Peyer's patch (tissue), 4 donors: ENCODE measurements around the gene STEAP3. TPM values are rescaled to one million over a fixed set of nuclear protein-coding genes. Genes with fewer than 3 reads are reported as not detected.
A peak's percentile ranks its signal among the peaks of the same experiment; 100 is the strongest.

ENCODE experiments used
- DNase-seq, 3 donors: peaks; one replicate each; pipeline ENCODE4 v3.0.0-alpha.2; 2017 to 2019
- H3K27ac ChIP-seq, 4 donors: fragments of 200-600 bp; sonication (generic); one replicate each; pipeline ENCODE4 v1.5.1; 2016 to 2019
- H3K27me3 ChIP-seq, 2 donors: fragments of 200-600 bp; sonication (generic); one replicate each; pipeline ENCODE4 v1.5.1; 2019
- H3K36me3 ChIP-seq, 3 donors: fragments of 200-600 bp; sonication (generic); one replicate each; pipeline ENCODE4 v1.5.1; 2016 to 2019
- H3K4me1 ChIP-seq, 4 donors: fragments of 200-600 bp; sonication (generic); one replicate each; pipeline ENCODE4 v1.5.1; 2016 to 2019
- H3K4me3 ChIP-seq, 4 donors: fragments of 200-600 bp; sonication (generic); 1 replicate in 3 of 4; 2 replicates in 1 of 4; pipeline ENCODE4 v1.5.1; 2016 to 2019; ENCODE audit warnings: mild to moderate bottlenecking in 1 of 4
- H3K9me3 ChIP-seq, 4 donors: fragments of 200-600 bp; sonication (generic); one replicate each; pipeline ENCODE4 v1.5.1; 2016 to 2019; ENCODE audit warnings: mild to moderate bottlenecking in 1 of 4
- POLR2A ChIP-seq, 2 donors: fragments of 450-650 bp; IDR thresholded peaks; one replicate each; pipeline ENCODE4 v1.5.1; 2017; ENCODE audit warnings: antibody characterized with exemption in 2 of 2, mild to moderate bottlenecking in 2 of 2, moderate library complexity in 2 of 2
- total RNA-seq, 4 donors: library from RNA; depleted of rRNA; stranded (reverse); fragments of >200 nt; gene quantifications; one replicate each; pipeline ENCODE4 v1.1.0, GENCODE V29; 2016
- TF ChIP-seq, protein P1 (sequence below), 6 experiments: fragments of 450-650 bp in 4 of 6; fragments of 200-600 bp in 2 of 6; sonication (generic) in 1 of 6; IDR thresholded peaks; one replicate each; pipeline ENCODE4 v1.5.1; 2017 to 2019; ENCODE audit warnings: antibody characterized with exemption in 6 of 6, mild to moderate bottlenecking in 3 of 6, moderate library complexity in 1 of 6

Gene STEAP3
- total RNA-seq, 4 donors from 2014 or later, result 13.2 to 31.2 (median 20.5) TPM

DNA sequence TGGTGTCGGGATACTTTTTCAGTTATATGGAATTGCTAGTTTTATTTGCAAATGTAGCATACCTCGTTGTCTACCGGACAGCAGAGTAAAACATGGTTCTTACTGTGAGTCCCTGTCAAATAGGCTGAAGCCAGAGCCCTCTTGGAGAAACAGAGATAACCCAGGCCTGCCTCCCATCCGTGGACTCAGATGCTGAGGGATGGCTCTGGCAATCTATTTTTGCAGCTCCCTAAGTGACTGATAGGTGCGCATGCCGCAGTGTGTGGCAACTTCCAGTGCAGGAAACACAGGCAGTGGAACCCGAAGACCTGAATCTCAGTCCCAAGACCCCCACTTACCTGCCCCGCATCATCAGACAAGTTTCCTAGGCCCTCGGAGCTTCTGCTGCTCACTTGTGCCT lies 33.6 kb downstream of the STEAP3 start:
- DNase-seq, result no peak
- TF ChIP-seq, protein P1, sequence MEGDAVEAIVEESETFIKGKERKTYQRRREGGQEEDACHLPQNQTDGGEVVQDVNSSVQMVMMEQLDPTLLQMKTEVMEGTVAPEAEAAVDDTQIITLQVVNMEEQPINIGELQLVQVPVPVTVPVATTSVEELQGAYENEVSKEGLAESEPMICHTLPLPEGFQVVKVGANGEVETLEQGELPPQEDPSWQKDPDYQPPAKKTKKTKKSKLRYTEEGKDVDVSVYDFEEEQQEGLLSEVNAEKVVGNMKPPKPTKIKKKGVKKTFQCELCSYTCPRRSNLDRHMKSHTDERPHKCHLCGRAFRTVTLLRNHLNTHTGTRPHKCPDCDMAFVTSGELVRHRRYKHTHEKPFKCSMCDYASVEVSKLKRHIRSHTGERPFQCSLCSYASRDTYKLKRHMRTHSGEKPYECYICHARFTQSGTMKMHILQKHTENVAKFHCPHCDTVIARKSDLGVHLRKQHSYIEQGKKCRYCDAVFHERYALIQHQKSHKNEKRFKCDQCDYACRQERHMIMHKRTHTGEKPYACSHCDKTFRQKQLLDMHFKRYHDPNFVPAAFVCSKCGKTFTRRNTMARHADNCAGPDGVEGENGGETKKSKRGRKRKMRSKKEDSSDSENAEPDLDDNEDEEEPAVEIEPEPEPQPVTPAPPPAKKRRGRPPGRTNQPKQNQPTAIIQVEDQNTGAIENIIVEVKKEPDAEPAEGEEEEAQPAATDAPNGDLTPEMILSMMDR (IDR thresholded peaks at IDR 0.05), result no peak
- no peak for TF ChIP-seq POLR2A (IDR thresholded peaks at IDR 0.05)
- H3K27me3 ChIP-seq, result no peaks in the 10 kb centered on the region
- H3K36me3 ChIP-seq, result no peaks in the 10 kb centered on the region
- no peaks in the 10 kb centered on the region for H3K9me3 ChIP-seq
- no peaks in the 10 kb centered on the region for H3K4me1 ChIP-seq
- no peak overlapping the region for H3K4me3 ChIP-seq
- H3K27ac ChIP-seq, result no peak overlapping the region

DNA sequence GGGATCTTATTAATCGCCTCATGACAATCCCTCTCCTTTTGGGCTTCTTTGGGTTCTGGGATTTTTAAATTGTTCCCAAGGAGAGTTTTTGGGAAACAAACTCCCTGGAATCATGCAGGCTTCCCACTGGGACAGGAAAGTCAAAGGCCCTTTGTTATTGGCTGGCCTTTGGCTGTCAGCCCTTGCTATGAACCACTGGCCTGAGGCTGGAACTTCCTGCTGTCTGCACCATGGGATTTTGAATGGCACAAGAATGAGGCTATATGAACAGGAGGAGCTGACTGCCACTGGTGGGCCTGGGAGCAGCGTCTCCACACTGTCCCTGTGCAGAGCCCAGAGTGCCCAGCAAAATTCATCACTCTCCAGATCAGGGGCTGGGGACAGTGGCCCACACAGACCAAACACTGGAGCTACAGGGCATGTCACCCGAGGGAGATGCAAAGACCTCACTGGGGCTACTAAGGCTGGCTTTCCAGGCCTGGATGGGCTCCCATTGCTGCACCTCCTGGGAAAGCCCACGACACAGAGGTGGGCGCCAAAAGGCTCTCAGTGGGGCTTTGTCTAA lies 35.7 kb downstream of the STEAP3 start:
- no peaks in the 10 kb centered on the region for H3K9me3 ChIP-seq
- TF ChIP-seq, protein P1 (IDR thresholded peaks at IDR 0.05), result no peak
- TF ChIP-seq POLR2A (IDR thresholded peaks at IDR 0.05), result no peak
- peak in 1 of 3 donors; percentile 32 for DNase-seq
- no peak overlapping the region for H3K4me3 ChIP-seq
- no peaks in the 10 kb centered on the region for H3K36me3 ChIP-seq
- no peaks in the 10 kb centered on the region for H3K27me3 ChIP-seq
- H3K4me1 ChIP-seq, result no peaks in the 10 kb centered on the region
- H3K27ac ChIP-seq, result no peak overlapping the region

DNA sequence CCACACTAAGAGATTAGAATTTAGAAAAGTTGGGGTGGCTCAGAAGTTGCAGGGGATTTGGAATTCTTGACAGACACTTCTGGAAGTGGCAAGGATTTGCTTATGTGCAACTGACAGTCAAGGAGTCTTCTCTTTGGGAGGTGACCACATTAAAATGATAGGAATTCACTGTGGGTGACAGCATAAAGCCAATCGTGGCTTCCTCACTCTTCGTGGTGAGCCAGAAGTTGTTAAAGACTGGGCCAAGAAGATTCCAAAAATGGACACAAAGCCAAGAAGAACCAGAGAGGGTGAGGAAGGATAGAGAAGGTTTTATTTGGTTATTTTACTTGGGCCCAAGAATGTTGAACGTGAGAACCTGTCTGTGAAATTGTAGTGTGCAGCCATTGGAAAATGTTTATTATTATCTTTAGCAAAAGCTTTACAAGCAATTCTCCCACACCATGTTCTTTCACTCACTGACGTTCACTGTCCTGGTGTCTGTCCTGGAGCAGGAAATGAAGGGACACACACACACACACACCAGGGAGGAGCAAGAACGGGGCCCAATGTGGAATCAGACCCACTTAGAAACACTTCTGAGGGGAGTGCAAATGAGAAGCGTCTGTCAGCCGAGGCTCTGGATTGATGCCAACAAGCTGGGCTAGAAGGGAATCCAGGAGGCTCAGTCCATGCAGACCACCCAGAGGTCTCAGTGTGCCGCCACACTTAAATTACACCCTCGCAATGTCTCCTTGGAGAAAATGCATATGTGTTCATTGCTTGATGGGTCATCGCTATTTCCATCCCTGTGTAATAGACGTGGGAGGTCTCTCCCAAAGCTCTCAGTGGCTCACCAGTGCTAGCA lies 37.2 kb downstream of the STEAP3 start:
- Histone ChIP-seq H3K9me3 (no peaks in the 10 kb centered on the region), H3K27me3 (no peaks in the 10 kb centered on the region), H3K4me1 (no peaks in the 10 kb centered on the region), H3K36me3 (no peaks in the 10 kb centered on the region), H3K4me3 (no peak overlapping the region), H3K27ac (no peak overlapping the region)
- DNase-seq, result peak in 1 of 3 donors; percentile 28
- TF ChIP-seq POLR2A (IDR thresholded peaks at IDR 0.05), result no peak
- TF ChIP-seq, protein P1 (IDR thresholded peaks at IDR 0.05), result no peak

DNA sequence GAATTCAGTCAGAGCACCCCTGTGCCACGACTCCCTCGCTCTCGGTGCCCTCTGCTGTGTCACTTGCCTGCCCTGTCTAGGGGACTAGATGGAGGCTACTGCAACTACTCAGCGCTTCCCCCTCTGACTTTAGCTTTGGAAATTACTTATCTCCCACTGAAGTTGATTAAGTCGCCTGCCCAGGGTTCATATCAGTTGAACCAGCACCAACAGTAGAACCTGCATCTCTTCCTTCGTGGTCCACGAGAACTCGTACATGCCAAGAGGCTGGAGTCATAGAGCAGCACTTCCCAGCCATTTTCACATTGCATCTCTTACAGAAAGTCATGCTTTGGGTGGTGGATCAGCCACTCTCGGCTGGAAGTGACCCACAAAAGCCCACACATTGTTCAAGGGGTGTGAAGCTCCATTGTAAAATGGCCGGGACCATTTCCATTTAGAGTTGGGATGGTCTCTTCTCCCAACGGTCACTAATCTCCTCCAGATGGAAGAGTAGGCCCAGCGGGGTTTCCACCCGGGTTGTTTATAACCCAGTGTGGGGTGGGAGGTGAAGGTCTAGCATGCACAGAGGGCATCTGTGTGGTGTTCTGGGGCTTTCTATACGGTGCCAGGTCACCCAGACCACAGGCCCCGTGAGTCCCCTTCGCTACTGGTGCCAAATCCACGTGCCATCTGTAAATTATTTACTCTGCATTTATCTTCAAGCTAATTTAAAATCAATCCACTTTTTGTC lies 38.0 kb downstream of the STEAP3 start:
- TF ChIP-seq, protein P1 (IDR thresholded peaks at IDR 0.05), result no peak
- no peak for TF ChIP-seq POLR2A (IDR thresholded peaks at IDR 0.05)
- H3K9me3 ChIP-seq, result no peaks in the 10 kb centered on the region

DNA sequence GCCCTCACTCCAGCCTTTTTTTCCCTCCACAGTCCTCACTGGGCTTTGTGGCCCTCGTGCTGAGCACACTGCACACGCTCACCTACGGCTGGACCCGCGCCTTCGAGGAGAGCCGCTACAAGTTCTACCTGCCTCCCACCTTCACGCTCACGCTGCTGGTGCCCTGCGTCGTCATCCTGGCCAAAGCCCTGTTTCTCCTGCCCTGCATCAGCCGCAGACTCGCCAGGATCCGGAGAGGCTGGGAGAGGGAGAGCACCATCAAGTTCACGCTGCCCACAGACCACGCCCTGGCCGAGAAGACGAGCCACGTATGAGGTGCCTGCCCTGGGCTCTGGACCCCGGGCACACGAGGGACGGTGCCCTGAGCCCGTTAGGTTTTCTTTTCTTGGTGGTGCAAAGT lies 39.4 kb downstream of the STEAP3 start:
- DNase-seq, result peak in 1 of 3 donors; percentile 26

More for the DNA sequence above, 38.0 kb downstream of the STEAP3 start:
- Histone ChIP-seq H3K27me3 (no peaks in the 10 kb centered on the region), H3K27ac (no peak overlapping the region), H3K4me3 (no peak overlapping the region), H3K4me1 (no peaks in the 10 kb centered on the region), H3K36me3 (no peaks in the 10 kb centered on the region)
- DNase-seq, result peak in 1 of 3 donors; percentile 27

More for the DNA sequence above, 39.4 kb downstream of the STEAP3 start:
- no peaks in the 10 kb centered on the region for H3K4me1 ChIP-seq
- no peaks in the 10 kb centered on the region for H3K27me3 ChIP-seq
- no peaks in the 10 kb centered on the region for H3K36me3 ChIP-seq
- H3K27ac ChIP-seq, result no peak overlapping the region
- no peaks in the 10 kb centered on the region for H3K9me3 ChIP-seq
- no peak overlapping the region for H3K4me3 ChIP-seq
- TF ChIP-seq, protein P1 (IDR thresholded peaks at IDR 0.05), result no peak
- TF ChIP-seq POLR2A (IDR thresholded peaks at IDR 0.05), result no peak
